IPS-15b (cell line): ENCODE data around the gene RCN1.
"Not testable (repeated sequence)": the region's sequence is repeated elsewhere in the genome, so short reads cannot be mapped to it uniquely, and the experiment has no call there.

Source experiments
- H3K27me3 ChIP-seq: one replicate; pipeline ENCODE4 v1.6.1; 2013; ENCODE audit warnings: low read length; ENCODE audit not compliant: control insufficient read depth, insufficient read depth
- H3K36me3 ChIP-seq: one replicate; pipeline ENCODE4 v1.6.1; 2013; ENCODE audit warnings: low read length; ENCODE audit not compliant: control insufficient read depth, insufficient read depth
- H3K4me1 ChIP-seq: one replicate; pipeline ENCODE4 v1.6.1; 2013; ENCODE audit warnings: mild to moderate bottlenecking, low read length; ENCODE audit not compliant: control insufficient read depth, insufficient read depth
- H3K4me3 ChIP-seq: one replicate; pipeline ENCODE4 v1.5.1; 2013; ENCODE audit warnings: low read depth, low read length
- H3K9ac ChIP-seq: one replicate; pipeline ENCODE4 v1.6.1; 2013; ENCODE audit warnings: low read depth, mild to moderate bottlenecking, low read length
- H3K9me3 ChIP-seq: one replicate; pipeline ENCODE4 v1.6.1; 2013; ENCODE audit warnings: mild to moderate bottlenecking, low read length; ENCODE audit not compliant: control insufficient read depth, insufficient read depth

Gene RCN1

GRCh38 chr11:32063031-32063430 lies 27.8 kb upstream of the RCN1 start:
- not testable (repeated sequence) for H3K9ac ChIP-seq, H3K4me3 ChIP-seq, H3K27me3 ChIP-seq, H3K9me3 ChIP-seq, H3K4me1 ChIP-seq, H3K36me3 ChIP-seq

- H3K27me3 ChIP-seq = no peaks in the 10 kb centered on the region
- H3K9ac ChIP-seq = no peak overlapping the region
- peaks cover 2% of the 10 kb centered on the region for H3K4me1 ChIP-seq
- H3K9me3 ChIP-seq = no peaks in the 10 kb centered on the region
- H3K36me3 ChIP-seq = no peaks in the 10 kb centered on the region
- no peak overlapping the region for H3K4me3 ChIP-seq
Observed at GRCh38 chr11:32065865-32066629, 24.8 kb upstream of the RCN1 start.

- H3K4me1 ChIP-seq = peaks cover 3% of the 10 kb centered on the region
- H3K9me3 ChIP-seq = no peaks in the 10 kb centered on the region
- no peaks in the 10 kb centered on the region for H3K36me3 ChIP-seq
- H3K4me3 ChIP-seq = no peak overlapping the region
- H3K9ac ChIP-seq = no peak overlapping the region
- no peaks in the 10 kb centered on the region for H3K27me3 ChIP-seq
Observed at GRCh38 chr11:32068134-32068870, 22.6 kb upstream of the RCN1 start.

GRCh38 chr11:32069361-32070058 lies 21.4 kb upstream of the RCN1 start:
- Histone ChIP-seq H3K4me3 (no peak overlapping the region), H3K27me3 (no peaks in the 10 kb centered on the region), H3K4me1 (peaks cover 3% of the 10 kb centered on the region), H3K9me3 (no peaks in the 10 kb centered on the region), H3K36me3 (no peaks in the 10 kb centered on the region), H3K9ac (no peak overlapping the region)

- no peaks in the 10 kb centered on the region for H3K9me3 ChIP-seq
- no peak overlapping the region for H3K9ac ChIP-seq
- no peak overlapping the region for H3K4me3 ChIP-seq
- no peaks in the 10 kb centered on the region for H3K36me3 ChIP-seq
- no peaks in the 10 kb centered on the region for H3K27me3 ChIP-seq
- peaks cover 3% of the 10 kb centered on the region for H3K4me1 ChIP-seq
Observed at GRCh38 chr11:32070692-32071091, 20.2 kb upstream of the RCN1 start.

- no peak overlapping the region for H3K4me3 ChIP-seq
- H3K36me3 ChIP-seq = no peaks in the 10 kb centered on the region
- H3K9ac ChIP-seq = no peak overlapping the region
- no peaks in the 10 kb centered on the region for H3K27me3 ChIP-seq
- peaks cover 3% of the 10 kb centered on the region for H3K4me1 ChIP-seq
- H3K9me3 ChIP-seq = no peaks in the 10 kb centered on the region
Observed at GRCh38 chr11:32071811-32072210, 19.1 kb upstream of the RCN1 start.

- H3K9me3 ChIP-seq = no peaks in the 10 kb centered on the region
- H3K27me3 ChIP-seq = no peaks in the 10 kb centered on the region
- H3K36me3 ChIP-seq = no peaks in the 10 kb centered on the region
- H3K4me1 ChIP-seq = peaks cover 3% of the 10 kb centered on the region
- no peak overlapping the region for H3K9ac ChIP-seq
- no peak overlapping the region for H3K4me3 ChIP-seq
Observed at GRCh38 chr11:32072872-32073643, 17.8 kb upstream of the RCN1 start.

- Histone ChIP-seq H3K9ac (no peak overlapping the region), H3K9me3 (no peaks in the 10 kb centered on the region), H3K4me1 (peaks cover 3% of the 10 kb centered on the region), H3K27me3 (no peaks in the 10 kb centered on the region), H3K36me3 (no peaks in the 10 kb centered on the region), H3K4me3 (no peak overlapping the region)
Observed at GRCh38 chr11:32073644-32074026, 17.2 kb upstream of the RCN1 start.

- Histone ChIP-seq H3K4me1 (peaks cover 4% of the 10 kb centered on the region), H3K9me3 (no peaks in the 10 kb centered on the region), H3K4me3 (no peak overlapping the region), H3K27me3 (no peaks in the 10 kb centered on the region), H3K9ac (no peak overlapping the region), H3K36me3 (no peaks in the 10 kb centered on the region)
Observed at GRCh38 chr11:32079553-32079952, 11.3 kb upstream of the RCN1 start.

GRCh38 chr11:32080361-32080980 lies 10.4 kb upstream of the RCN1 start:
- Histone ChIP-seq H3K9ac (no peak overlapping the region), H3K27me3 (no peaks in the 10 kb centered on the region), H3K9me3 (no peaks in the 10 kb centered on the region), H3K36me3 (no peaks in the 10 kb centered on the region), H3K4me1 (peaks cover 4% of the 10 kb centered on the region), H3K4me3 (no peak overlapping the region)

GRCh38 chr11:32081129-32081641 lies 9.7 kb upstream of the RCN1 start:
- Histone ChIP-seq H3K9me3 (no peaks in the 10 kb centered on the region), H3K4me1 (peaks cover 4% of the 10 kb centered on the region), H3K4me3 (no peak overlapping the region)

More at GRCh38 chr11:32081129-32081641, 9.7 kb upstream of the RCN1 start:
- H3K9ac ChIP-seq = no peak overlapping the region
- no peaks in the 10 kb centered on the region for H3K36me3 ChIP-seq
- H3K27me3 ChIP-seq = no peaks in the 10 kb centered on the region
